Type B pancreatic cell (in vitro differentiated cells): Measurements from ENCODE around the gene U2AF1L4. TPM values are rescaled to one million over a fixed set of nuclear protein-coding genes. Genes with fewer than 3 reads are reported as not detected.

ENCODE experiments used
- DNase-seq: peaks from one replicate; pipeline ENCODE4 v3.0.0; 2021; ENCODE audit warnings: mixed read lengths; ENCODE audit not compliant: unreplicated experiment; ENCODE audit errors: extremely low spot score
- H3K27ac Mint-ChIP-seq: 2 replicates; pipeline ENCODE4 v1.8.0; 2021; ENCODE audit warnings: mild to moderate bottlenecking, mixed read lengths
- H3K27me3 Mint-ChIP-seq: 2 replicates; pipeline ENCODE4 v1.8.0; 2021; ENCODE audit warnings: mixed read lengths
- H3K36me3 Mint-ChIP-seq: 2 replicates; pipeline ENCODE4 v1.8.0; 2021; ENCODE audit warnings: mixed read lengths
- H3K4me1 Mint-ChIP-seq: one replicate; pipeline ENCODE4 v1.8.0; 2021; ENCODE audit warnings: mixed read lengths; ENCODE audit not compliant: unreplicated experiment
- H3K4me3 Mint-ChIP-seq: 2 replicates; pipeline ENCODE4 v1.8.0; 2021; ENCODE audit warnings: mild to moderate bottlenecking, mixed read lengths
- H3K9me3 Mint-ChIP-seq: 2 replicates; pipeline ENCODE4 v1.8.0; 2021; ENCODE audit warnings: mixed read lengths
- CTCF ChIP-seq: fragments of 200-600 bp; sonication (generic); conservative IDR thresholded peaks from 2 replicates; pipeline ENCODE4 v1.5.0; 2021; ENCODE audit warnings: antibody characterized with exemption, mild to moderate bottlenecking
- total RNA-seq: library from RNA; stranded (reverse); gene quantifications from 2 replicates; pipeline ENCODE4 v1.2.1, GENCODE V29; 2021; ENCODE audit warnings: low replicate concordance

U2AF1L4 gene
- total RNA-seq, 1 donor from 2014 or later, result 25.4 TPM

- Mint-ChIP-seq H3K36me3 (no peaks in the 10 kb centered on the region), H3K27me3 (no peaks in the 10 kb centered on the region), H3K27ac (no peak overlapping the region), H3K9me3 (no peaks in the 10 kb centered on the region), H3K4me3 (peak overlapping the region; percentile 31), H3K4me1 (peaks cover 4% of the 10 kb centered on the region)
- no peak for DNase-seq
- no peak for TF ChIP-seq CTCF
Observed at GRCh38 chr19:35723671-35724070, 21.5 kb downstream of the U2AF1L4 start.

- H3K27me3 Mint-ChIP-seq, result no peaks in the 10 kb centered on the region
- H3K4me1 Mint-ChIP-seq, result peaks cover 4% of the 10 kb centered on the region
- no peaks in the 10 kb centered on the region for H3K36me3 Mint-ChIP-seq
- H3K9me3 Mint-ChIP-seq, result no peaks in the 10 kb centered on the region
- no peak for DNase-seq
- no peak overlapping the region for H3K4me3 Mint-ChIP-seq
- no peak for TF ChIP-seq CTCF
- H3K27ac Mint-ChIP-seq, result no peak overlapping the region
Observed at GRCh38 chr19:35722897-35723296, 22.3 kb downstream of the U2AF1L4 start.

DNA sequence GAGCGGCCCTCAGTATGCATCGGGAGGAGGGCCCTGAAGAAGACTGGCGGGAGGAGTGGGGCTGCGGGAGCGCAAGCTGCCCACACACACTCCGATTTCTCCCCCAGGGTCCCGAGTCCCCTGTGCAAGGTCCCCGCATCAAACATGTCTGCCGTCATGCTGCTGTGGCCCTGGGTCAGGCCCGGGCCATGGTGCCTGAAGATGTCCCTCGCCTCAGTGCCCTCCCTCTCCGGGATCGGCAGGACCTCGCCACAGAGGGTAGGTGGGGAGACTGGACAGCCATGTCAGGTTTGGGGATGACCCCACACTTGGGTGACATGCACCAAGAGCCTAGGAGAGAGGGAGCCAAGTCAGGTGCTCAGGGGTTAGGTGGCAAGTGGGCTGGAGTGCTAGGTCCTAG lies 22.8 kb downstream of the U2AF1L4 start:
- no peak for DNase-seq
- H3K9me3 Mint-ChIP-seq, result no peaks in the 10 kb centered on the region
- H3K36me3 Mint-ChIP-seq, result no peaks in the 10 kb centered on the region
- H3K27ac Mint-ChIP-seq, result no peak overlapping the region
- H3K27me3 Mint-ChIP-seq, result no peaks in the 10 kb centered on the region
- H3K4me1 Mint-ChIP-seq, result peaks cover 4% of the 10 kb centered on the region
- no peak overlapping the region for H3K4me3 Mint-ChIP-seq
- TF ChIP-seq CTCF, result no peak

DNA sequence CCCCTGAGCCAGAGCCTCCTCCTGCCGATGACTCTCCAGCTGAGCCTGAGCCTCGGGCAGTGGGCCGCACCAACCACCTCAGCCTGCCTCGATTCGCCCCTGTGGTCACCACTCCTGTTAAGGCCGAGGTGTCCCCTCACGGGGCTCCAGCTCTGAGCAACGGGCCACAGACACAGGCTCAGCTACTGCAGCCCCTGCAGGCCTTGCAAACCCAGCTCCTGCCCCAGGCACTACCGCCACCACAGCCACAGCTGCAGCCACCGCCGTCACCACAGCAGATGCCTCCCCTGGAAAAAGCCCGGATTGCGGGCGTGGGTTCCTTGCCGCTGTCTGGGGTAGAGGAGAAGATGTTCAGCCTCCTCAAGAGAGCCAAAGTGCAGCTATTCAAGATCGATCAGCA lies 23.8 kb downstream of the U2AF1L4 start:
- DNase-seq, result no peak
- no peaks in the 10 kb centered on the region for H3K9me3 Mint-ChIP-seq
- no peaks in the 10 kb centered on the region for H3K36me3 Mint-ChIP-seq
- H3K27ac Mint-ChIP-seq, result no peak overlapping the region
- no peaks in the 10 kb centered on the region for H3K27me3 Mint-ChIP-seq
- peaks cover 8% of the 10 kb centered on the region for H3K4me1 Mint-ChIP-seq
- H3K4me3 Mint-ChIP-seq, result no peak overlapping the region
- TF ChIP-seq CTCF, result no peak

DNA sequence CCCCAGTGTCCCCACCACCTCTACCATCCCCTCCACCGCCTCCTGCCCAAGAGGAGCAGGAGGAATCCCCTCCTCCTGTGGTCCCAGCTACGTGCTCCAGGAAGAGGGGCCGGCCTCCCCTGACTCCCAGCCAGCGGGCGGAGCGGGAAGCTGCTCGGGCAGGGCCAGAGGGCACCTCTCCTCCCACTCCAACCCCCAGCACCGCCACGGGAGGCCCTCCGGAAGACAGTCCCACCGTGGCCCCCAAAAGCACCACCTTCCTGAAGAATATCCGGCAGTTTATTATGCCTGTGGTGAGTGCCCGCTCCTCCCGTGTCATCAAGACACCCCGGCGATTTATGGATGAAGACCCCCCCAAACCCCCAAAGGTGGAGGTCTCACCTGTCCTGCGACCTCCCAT lies 24.6 kb downstream of the U2AF1L4 start:
- Mint-ChIP-seq H3K4me3 (no peak overlapping the region), H3K36me3 (no peaks in the 10 kb centered on the region), H3K4me1 (peaks cover 13% of the 10 kb centered on the region), H3K9me3 (no peaks in the 10 kb centered on the region), H3K27me3 (no peaks in the 10 kb centered on the region), H3K27ac (no peak overlapping the region)
- no peak for DNase-seq
- TF ChIP-seq CTCF, result no peak

- no peak overlapping the region for H3K27ac Mint-ChIP-seq
- DNase-seq, result no peak
- no peaks in the 10 kb centered on the region for H3K9me3 Mint-ChIP-seq
- no peak overlapping the region for H3K4me3 Mint-ChIP-seq
- no peaks in the 10 kb centered on the region for H3K27me3 Mint-ChIP-seq
- no peaks in the 10 kb centered on the region for H3K36me3 Mint-ChIP-seq
- no peak for TF ChIP-seq CTCF
- H3K4me1 Mint-ChIP-seq, result peaks cover 13% of the 10 kb centered on the region
Observed at GRCh38 chr19:35720163-35720524, 25.1 kb downstream of the U2AF1L4 start.
